ENCODE measurements around the gene KIAA1217.
"Not testable (repeated sequence)": the region's sequence is repeated elsewhere in the genome, so short reads cannot be mapped to it uniquely, and the experiment has no call there.

Gene KIAA1217

DNA sequence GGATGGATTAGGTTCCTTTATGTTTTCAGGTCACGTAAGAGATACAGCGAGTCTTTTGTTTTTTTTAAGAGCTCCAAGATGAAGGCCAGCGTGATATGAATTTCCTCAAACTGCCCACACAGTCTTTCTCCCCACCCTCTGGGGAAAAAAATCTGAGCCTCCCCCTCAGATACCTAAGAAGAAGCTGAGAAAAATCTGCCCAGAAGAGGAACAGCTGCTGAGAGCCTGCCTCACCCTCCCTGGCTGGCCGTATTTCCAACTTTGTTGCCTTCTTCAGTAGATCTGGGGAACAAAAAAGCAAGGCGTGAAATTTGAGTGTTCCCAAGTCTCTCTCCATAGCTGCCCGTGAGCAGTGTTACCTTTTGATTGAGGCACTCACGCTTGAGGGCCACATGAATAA, 208.1 kb downstream of the KIAA1217 start:
- no peak for DNase-seq

DNA sequence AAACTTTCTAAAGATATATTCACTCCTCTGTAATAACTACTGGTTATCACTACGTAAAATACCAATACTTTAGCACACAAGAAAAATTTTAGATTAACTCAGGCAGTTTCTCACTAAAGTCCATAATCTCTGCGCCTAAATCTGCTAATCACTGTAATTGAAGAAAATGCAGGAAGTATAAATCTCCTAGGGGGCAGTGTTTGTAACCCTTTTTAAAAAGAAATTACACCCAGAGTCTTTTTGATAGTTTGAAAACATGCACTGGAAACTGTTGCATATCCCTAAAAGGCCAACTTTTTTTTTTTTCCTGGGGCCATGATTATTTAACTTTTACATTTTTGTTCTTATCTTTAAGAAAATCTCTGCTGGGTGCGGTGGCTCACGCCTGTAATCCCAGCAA, 209.6 kb downstream of the KIAA1217 start:
- DNase-seq, result no peak

DNA sequence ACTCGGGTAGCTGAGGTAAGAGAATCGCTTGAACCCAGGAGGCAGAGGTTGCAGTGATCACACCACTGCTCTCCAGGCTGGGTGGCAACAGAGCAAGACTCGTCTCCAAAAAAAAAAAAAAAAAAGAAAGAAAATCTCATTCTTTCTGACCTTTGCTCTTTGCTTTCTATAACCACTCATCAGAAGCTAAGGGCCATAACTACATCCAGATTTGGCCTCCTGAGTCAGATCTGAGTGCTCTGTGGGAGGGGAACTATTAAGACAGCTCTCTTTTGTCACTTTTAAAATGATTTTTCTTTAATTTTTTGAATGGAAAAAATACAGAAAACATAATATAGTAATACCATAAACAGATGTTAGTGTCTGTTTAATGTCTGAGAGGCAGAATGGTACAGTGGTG, 210.1 kb downstream of the KIAA1217 start:
- DNase-seq, result no peak

DNA sequence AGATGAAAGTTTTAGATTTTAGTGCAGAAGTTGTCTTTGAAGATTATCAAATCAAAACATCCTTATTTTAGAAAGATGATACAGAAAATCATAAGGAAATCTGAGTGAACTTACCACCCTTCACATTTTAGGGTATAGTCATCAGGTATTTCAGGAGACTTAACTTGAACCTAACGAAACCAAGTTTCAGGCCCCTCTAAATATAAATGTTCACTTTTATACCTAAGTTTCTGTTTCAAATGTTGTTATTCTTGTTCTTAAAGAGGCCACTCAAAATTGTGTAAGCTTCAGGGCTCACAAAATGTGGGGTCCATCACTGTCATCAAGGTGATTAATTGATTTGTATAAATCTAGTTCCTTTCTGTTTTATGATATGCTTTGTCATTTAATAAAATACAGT, 216.2 kb downstream of the KIAA1217 start:
- no peak for DNase-seq

DNA sequence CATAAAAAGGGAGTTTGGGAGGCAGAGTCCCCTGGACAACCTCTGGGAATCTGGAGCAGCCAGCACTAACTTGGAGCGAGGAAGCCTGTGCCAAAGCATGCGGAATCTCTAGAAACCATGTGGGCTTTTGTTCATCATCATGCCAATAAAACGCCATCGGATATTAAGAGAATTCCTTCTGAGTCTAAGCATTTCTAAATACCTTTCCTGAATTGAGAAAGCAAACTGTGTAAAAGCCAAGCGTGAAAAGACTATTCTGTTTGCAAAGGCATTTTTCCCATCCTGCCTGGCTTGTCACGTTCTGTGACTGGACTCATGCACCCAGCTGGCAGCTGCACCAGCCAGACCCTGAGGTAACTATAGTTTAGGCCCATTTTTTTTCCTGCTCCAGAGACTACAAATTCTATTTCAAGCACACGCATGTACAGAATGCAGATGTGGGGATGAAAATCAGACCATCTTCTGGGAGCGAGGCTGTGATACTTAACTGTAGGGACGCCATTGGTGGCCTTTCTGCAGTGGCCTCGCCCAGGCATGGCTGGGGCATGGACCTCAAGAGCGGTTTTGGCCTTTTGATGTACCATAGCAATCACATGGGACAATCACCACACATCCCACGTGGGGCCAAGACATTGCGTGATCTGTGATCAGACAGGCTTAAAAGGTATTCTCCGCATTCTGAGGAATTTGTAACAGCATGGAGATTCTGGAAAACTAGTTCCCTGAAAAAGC, 218.9 kb downstream of the KIAA1217 start:
- no peak for DNase-seq

DNA sequence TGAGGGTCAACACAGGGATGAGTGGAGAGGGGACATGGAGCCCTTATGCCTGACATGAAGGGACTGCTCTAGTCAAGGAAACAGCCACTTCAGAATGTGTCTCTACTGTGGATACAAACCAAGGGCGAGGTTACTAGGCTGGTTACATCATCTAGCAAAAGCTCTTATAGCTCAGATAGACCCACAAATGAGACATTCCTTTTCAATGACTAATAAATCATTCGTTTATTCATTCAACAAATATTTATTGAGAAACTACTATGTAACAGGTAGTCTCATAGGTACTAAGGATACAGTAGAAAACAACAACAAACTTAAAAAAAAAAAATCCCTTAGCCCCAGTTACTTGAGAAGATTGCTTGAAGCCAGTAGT, 219.5 kb downstream of the KIAA1217 start:
- no peak for DNase-seq

DNA sequence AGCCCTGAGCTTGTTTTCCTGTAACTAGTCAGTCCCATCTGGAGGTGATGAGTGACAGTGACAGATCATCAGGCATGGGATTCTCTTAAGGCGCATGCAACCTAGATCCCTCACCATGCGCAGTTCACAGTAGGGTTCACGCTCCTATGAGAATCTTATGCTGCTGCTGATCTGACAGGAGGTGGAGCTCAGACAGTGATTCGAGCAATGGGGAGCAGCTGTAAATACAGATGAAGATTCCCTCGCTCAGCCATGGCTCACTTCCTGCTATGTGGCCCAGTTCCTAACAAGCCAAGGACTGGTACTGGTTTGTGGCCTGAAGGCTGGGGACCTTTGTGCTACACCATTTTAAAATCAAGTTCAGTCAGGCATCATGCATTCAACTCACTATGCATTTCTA, 221.7 kb downstream of the KIAA1217 start:
- DNase-seq, result no peak

DNA sequence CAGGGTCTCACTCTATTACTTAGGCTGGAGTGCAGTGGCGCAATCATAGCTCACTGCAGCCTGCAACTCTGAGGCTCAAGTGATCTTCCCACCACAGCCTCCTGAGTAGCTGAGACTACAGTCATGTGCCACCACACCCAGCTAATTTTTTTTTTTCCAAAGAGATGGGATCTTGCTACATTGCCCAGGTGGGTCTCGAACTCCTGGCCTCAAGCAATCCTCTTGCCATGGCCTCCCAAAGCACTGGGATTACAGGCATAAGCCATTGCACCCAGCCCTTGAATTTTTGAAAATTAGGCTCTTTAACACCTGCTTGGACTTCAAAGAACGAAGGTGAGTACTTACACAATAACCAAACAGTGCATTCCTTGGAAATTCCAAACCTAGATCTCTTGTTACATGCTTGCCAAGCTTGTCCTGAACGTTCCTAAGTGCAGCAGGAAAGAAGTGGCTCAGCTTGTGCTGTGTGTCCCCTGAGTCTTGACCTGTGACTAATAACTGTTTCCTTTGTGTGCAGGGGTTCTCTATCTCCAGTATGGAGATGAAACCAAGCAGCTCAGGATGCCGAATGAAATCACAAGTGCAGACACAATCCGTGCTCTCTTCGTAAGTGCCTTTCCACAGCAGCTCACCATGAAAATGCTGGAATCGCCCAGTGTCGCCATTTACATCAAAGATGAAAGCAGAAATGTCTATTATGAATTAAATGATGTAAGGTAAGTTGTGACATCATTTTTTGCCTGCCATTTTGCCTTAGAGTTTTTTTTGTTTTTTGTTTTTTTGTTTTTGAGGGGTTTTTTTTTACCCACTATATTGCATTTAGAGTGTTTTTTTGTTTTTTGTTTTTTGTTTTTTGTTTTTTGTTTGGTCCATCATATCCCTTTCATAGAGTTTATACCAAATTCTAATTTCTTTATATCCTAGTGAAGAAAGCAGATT, 223.8 kb downstream of the KIAA1217 start:
- DNase-seq, result no peak

DNA sequence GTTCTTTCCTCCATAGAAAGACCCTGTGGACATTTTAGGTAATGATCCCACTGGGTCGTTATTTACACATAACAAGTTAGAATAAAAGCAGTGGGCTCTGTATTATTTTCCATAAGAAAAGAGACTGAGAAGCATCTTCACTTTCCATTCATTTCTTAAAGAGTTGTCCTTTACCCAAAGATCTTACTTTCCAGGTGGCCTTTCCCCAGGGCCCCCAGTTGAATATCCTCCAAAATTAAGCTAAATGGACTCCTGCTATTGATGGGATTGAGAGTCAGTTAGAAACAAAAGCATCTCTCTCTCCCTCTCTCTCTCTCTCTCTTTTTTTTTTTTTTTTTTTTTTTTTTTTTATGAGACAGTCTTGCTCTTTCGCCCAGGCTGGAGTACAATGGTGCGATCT, 224.8 kb downstream of the KIAA1217 start:
- no peak for DNase-seq

DNA sequence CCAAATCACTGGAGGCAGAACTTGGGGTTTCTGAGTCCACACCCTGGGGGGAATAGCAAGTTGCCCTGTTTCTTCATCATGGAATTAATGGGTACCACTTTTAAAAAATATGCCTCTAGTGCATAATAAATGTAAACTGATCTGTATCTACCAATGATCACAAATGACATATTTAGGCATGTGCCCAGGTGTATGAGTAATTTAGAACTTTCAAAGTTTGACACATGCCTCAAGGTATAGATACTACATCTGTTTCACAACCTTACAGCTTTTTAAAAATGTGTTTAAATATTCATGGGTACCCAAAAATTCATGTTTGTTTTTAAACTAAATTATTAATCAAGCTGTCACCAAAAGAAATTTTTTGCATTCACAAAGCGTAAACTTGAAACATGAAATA, 226.0 kb downstream of the KIAA1217 start:
- DNase-seq, result no peak

DNA sequence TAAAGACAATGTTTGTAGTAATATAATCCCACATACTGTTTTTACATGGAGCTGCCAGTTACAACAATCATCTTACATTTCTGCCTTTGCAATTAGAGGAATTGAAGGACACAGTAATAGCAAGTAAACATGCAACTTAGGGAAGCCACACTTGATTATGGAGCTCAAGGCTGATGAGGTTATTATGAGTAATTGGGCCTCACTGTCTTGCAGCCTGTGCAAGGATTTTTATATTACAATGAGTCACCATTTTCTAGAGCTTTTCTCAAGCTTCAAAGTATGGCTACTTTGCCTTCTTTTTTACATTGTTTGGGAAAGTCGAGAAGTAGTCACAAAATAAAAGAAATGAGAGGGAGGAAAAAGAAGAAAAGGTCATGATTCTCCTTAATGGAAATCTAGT, 226.4 kb downstream of the KIAA1217 start:
- DNase-seq, result no peak

DNA sequence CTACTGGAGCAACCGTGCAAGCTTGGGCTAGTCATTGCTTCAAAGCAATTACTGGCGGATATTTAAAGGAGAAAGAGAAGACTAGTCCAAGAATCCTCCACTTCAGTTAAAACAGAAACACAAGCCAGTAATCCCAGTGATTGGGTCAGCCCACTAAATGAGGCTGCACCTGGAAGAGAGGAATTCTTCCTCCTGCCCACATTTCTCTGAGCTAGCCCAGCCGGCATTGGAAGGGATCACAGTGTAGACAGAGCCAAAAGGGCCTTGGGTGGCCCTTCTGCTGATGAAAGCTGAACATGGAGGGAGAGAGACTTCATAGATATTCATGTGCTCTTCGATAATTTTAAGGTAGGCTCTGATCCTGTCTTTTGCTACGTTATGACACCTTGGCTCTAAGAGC, 228.4 kb downstream of the KIAA1217 start:
- no peak for DNase-seq

DNA sequence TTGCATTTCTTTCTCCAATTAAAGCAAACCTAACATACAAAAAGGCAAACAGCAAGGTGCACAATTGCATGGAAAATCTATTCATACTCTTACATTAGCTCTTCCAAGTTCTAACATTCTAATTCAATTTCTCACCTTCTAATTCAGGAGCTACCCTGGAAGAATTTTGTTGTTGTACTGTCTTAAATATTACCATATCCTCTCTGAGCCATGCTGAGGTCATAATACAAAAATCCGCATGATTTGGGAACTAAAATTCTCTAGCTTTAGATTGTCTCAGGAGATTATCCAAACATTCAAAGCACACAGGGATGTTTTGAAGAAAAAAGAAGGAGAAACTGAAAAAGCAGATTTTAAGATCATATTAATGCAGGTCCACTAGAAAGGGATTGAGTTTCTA, 229.9 kb downstream of the KIAA1217 start:
- DNase-seq, result no peak

DNA sequence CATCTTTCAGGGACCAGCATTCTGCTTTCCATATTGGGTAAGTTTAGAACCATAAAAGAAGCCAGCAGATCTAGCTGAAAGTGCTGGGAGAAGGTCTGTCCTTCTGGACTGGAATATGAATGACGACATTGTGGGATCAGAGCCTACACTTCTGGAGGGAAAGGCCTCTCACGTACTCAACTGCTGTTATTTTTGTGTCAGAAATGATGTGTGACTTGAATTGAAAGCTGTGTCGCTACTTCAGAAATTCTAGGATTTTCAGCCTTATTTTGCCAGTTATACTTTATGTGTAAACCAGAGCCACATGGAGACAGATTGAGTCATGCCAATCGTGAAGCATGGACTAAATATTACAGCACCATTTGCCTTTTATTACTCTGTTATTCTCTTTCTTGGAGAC, 231.0 kb downstream of the KIAA1217 start:
- no peak for DNase-seq

DNA sequence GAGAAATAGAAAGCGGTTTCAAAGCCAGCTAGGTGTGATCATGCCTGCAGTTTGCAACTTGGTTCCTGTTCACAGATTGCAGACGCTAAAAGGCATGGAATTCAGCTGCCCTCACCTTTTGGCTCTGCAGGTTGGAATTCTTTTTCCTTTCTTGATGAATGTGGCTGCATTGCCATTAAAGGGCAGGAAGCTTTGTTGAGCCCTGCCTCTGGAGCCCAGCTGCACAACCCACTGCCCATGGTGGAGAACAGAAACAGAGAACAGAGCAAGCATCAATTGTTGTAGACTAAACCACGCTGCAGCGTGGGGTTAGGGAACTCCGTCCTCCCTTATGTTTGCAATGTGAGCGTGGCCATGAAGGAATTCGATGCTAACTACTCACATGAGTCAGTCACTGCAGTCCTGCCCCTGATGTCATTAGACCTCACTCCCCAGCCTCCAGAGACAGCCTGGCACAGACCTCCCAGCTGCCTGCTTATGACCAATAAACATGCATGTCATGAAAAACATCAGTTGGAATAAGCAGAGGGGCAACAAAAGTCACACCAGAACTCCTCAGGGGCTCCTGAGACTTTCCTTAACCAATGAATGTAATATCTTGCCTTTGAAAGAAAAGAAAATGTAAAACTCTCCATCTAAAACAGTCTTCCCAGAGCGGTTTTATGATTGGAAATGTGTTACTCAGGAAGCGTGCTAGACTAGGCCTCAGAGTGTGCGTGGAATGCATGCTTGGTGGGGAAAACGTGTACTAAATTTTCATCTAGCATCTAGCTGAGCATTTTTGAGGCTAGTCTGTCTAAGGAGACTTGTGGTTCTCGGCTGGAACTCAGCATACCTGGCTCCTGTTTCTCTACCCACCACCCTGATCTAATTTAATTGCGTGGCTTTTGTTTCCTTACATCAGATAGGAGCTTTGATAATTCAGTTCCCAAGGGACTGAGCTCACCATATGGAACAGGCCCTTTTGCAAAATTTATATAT, 232.2 kb downstream of the KIAA1217 start:
- DNase-seq, result no peak

DNA sequence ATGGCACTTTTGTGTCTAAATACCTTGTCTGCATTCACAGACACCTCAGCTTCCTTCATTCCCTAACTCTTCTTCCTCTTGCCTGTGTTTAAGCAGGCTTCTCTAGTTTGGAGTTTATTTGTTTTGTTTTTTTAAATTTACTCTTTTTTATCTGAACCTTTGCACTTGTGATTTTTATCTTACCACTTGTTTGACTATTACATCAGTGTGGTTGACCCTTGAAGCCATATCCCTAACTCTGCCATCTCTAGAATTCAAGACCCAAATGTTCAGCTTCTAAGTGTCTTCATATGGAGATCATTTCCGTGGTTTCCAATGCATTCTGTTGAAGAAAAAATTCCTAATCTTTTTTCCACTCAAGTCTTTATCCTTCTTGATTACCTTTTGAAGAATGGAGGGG, 233.3 kb downstream of the KIAA1217 start:
- no peak for DNase-seq

DNA sequence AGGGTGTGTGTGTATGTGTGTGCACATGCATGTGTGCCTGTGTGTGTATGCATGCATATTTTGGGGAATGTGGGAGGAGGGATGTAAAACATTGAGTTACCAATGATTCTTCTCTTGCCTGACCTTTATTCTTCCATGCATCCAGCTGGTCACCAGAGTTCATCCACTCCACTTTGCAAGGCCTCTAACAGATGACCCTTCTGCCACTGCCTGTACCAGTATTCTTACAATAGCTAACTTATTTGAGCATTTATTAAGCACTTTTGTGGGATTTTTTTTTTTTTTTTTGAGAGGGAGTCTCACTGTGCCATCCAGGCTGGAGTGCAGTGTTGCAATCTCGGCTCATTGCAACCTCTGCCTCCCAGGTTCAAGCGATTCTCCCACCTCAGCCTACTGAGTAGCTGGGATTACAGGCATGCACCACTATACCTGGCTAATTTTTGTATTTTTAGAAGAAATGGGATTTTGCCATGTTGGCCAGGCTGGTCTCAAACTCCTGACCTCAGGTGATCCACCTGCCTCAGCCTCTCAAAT, 233.8 kb downstream of the KIAA1217 start:
- DNase-seq, result not testable (repeated sequence)

DNA sequence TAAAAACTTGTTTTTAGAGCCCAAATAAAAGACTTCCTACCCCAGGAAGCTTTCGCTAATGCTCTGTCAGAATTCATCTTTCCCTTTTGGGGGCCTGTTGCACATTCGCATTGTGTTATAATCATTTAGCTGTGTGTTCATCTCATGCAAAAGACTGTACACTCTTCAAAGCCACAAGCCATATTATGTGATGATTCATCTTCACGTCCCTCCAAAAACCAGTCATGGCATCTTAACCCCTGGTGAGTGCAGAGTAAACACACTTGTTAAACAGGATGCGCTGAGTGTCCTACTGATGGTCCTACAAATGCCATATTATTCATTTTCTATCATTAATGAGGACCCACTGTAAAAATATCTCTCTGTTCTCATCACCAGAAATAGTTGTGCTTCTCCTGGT, 235.4 kb downstream of the KIAA1217 start:
- DNase-seq, result no peak

DNA sequence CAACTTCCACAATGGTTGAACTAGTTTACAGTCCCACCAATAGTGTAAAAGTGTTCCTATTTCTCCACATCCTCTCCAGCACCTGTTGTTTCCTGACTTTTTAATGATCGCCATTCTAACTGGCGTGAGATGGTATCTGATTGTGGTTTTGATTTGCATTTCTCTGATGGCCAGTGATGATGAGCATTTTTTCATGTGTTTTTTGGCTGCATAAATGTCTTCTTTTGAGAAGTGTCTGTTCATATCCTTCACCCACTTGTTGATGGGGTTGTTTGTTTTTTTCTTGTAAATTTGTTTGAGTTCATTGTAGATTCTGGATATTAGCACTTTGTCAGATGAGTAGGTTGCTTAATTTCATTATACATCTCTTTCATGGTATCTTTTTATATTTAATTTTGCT, 237.0 kb downstream of the KIAA1217 start:
- not testable (repeated sequence) for DNase-seq

DNA sequence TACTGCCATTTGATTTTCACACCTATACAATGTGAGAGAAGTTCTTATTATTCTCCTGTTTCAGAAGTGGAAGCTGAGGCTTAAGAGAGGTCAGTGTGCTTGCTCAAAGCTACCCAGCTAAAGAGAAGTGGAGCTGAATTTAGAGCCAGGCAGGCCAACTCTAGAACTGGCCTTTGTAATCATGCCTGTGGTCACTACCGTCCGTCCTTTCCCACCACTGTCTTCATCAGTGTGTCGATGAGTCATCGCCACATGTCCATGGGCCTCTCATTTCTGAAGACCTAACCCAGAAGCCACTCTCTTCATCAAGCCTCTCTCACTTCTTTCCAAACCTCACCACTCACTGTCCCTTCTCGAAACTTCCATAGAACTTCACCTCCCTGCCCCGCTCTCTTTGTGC, 237.8 kb downstream of the KIAA1217 start:
- DNase-seq, result no peak

DNA sequence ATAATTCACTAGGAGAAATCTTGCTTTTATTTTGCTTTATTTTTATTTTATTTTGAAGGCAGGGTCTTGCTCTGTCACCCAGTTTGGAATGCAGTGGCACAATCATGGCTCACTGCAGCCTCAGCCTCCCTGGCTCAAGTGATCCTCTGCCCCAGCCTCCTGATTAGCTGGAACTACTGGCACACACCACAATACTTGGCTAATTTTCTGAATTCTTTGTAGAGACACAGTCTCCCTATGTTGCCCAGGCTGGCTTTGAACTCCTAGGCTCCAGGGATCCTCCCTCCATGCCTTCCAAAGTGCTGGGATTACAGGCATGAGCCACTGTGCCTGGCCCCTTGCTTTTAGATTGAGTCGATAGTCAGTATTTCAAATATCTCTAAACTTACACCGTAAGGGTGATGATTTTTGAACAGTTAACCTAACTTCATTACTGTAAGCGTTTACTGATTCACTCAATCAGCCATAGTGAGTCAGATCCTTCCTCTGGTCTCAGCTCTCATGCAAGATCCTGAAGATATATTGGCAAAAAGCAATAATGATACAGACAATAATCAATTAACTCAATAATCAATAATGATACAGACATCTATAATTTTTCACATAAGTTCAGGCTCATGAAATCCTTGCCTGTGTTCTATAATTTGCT, 239.5 kb downstream of the KIAA1217 start:
- DNase-seq, result no peak

DNA sequence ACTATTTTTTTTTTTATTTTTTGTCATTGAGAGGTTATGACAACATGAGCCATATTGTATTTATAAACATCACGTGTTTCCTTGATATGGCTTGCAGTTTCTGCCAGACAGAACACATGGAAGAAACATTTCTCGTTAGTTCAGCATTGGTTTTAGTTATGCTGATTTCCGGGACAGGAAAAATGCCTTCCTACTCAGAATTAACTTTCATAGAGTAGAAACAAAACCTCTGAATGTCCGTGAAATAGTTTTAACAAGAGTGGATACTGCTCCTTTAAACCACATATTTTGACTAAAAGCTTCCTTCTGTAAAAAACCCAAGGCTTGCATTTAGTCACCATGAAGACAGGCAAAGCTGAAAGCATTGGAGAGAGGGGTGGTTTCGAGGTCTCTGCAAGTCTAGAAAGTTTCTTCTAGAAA, 240.4 kb downstream of the KIAA1217 start:
- no peak for DNase-seq

Measured in activated CD4-positive, alpha-beta T cell treated with anti-CD3 and anti-CD28 coated beads, Interleukin-2, amount 50 U/mL, for 1 hour (primary cell).